HAP-1 (cell line): ENCODE measurements around the gene STON1.

Source experiments
- DNase-seq, 2 experiments: peaks; one replicate each; pipeline ENCODE4 v3.0.0-alpha.2; 2016 to 2020; ENCODE audit warnings: low spot score in 2 of 2
- H3K27me3 ChIP-seq: fragments of 250-450 bp; sonication (Bioruptor Pico); 2 replicates; pipeline ENCODE4 v1.5.1; 2020; ENCODE audit warnings: low read depth, mild to moderate bottlenecking, moderate library complexity
- H3K36me3 ChIP-seq: fragments of 250-450 bp; sonication (Bioruptor Pico); replicated peaks from 2 replicates; pipeline ENCODE4 v1.5.1; 2020; ENCODE audit warnings: mild to moderate bottlenecking
- H3K4me1 ChIP-seq: fragments of 250-450 bp; sonication (Bioruptor Pico); 2 replicates; pipeline ENCODE4 v1.5.1; 2020; ENCODE audit warnings: mild to moderate bottlenecking
- H3K4me3 ChIP-seq: fragments of 250-450 bp; sonication (Bioruptor Pico); 2 replicates; pipeline ENCODE4 v1.5.1; 2020; ENCODE audit warnings: mild to moderate bottlenecking, moderate library complexity
- H3K9me3 ChIP-seq: fragments of 250-450 bp; sonication (Bioruptor Pico); 2 replicates; pipeline ENCODE4 v1.5.1; 2020; ENCODE audit warnings: mild to moderate bottlenecking, moderate library complexity
- in situ Hi-C: fragments of 300-500 bp; cut with MboI; formaldehyde crosslinking; loops from 3 replicates; pipeline ENCODE4 v1.14.3; 2020; ENCODE audit warnings: low sequenced_read_pairs, inconsistent platforms, mixed read lengths

STON1 gene, protein sequence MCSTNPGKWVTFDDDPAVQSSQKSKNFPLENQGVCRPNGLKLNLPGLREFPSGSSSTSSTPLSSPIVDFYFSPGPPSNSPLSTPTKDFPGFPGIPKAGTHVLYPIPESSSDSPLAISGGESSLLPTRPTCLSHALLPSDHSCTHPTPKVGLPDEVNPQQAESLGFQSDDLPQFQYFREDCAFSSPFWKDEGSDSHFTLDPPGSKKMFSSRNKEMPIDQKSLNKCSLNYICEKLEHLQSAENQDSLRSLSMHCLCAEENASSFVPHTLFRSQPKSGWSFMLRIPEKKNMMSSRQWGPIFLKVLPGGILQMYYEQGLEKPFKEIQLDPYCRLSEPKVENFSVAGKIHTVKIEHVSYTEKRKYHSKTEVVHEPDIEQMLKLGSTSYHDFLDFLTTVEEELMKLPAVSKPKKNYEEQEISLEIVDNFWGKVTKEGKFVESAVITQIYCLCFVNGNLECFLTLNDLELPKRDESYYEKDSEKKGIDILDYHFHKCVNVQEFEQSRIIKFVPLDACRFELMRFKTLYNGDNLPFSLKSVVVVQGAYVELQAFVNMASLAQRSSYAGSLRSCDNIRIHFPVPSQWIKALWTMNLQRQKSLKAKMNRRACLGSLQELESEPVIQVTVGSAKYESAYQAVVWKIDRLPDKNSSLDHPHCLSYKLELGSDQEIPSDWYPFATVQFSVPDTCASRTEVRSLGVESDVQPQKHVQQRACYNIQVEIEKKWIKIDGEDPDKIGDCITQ

GRCh38 chr2:48530033-48530811 is at the start of gene STON1:
Gene STON1 (plus strand): TSS chr2:48530154. CDS start chr2:48580634, 50,480 bp downstream.
- in situ Hi-C loops = no loop called here
- peak in 1 of 2 experiments; percentile 72 for DNase-seq

DNA sequence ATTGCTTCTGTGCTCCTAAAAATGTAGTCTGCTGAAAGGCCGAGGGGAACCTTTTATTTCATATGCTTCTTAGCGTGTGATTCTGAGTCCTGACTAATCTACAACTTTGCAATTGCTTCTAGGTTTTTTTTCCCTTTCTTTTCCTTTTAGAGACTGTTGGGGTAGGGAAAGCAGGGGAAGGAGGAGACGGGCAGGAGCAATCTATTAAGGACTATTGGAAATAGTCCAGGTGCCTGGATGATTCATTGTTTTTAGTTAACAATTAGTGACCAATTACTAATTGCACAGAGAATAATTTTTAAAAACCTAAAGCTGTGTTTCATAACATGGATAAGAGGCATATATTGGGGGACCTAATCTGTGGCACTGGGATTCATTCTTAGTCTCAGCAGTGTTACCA is 49.4 kb upstream of the STON1 start:
- H3K27me3 ChIP-seq = no peaks in the 10 kb centered on the region
- peaks cover 12% of the 10 kb centered on the region for H3K4me1 ChIP-seq
- in situ Hi-C loops = no loop called here
- no peak for DNase-seq
- H3K36me3 ChIP-seq = no peaks in the 10 kb centered on the region
- no peak overlapping the region for H3K4me3 ChIP-seq
- H3K9me3 ChIP-seq = no peaks in the 10 kb centered on the region

More at GRCh38 chr2:48530033-48530811, at the start of gene STON1:
- Histone ChIP-seq H3K36me3 (no peaks in the 10 kb centered on the region; the same call in 1 of the 2 replicates), H3K9me3 (no peaks in the 10 kb centered on the region), H3K4me3 (peak within 1 kb of the TSS; percentile 67), H3K4me1 (peaks cover 19% of the 10 kb centered on the region), H3K27me3 (no peaks in the 10 kb centered on the region)

DNA sequence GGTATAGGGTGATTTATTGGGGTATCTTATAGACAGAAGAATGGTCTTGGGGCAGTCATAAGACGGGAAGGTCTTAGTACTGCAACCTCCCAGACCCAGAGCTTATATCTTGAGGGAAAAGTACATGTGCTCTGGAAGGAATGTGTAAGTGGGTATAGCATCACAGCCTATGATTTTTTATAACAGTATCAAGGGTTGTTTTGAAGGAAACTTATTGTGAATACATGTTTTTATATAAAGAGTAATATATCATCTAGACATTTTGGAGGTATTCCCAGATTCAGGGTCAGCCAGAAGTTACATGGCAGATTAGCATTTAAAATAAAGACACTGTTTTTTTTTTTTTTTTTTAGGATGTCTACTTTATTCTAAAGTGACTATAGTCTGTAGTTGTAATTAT is 47.6 kb upstream of the STON1 start:
- DNase-seq = no peak
- H3K36me3 ChIP-seq = no peaks in the 10 kb centered on the region; the same call in 1 of the 2 replicates
- peaks cover 12% of the 10 kb centered on the region for H3K4me1 ChIP-seq
- no peak overlapping the region for H3K4me3 ChIP-seq
- H3K27me3 ChIP-seq = no peaks in the 10 kb centered on the region
- in situ Hi-C loops = no loop called here
- H3K9me3 ChIP-seq = no peaks in the 10 kb centered on the region

DNA sequence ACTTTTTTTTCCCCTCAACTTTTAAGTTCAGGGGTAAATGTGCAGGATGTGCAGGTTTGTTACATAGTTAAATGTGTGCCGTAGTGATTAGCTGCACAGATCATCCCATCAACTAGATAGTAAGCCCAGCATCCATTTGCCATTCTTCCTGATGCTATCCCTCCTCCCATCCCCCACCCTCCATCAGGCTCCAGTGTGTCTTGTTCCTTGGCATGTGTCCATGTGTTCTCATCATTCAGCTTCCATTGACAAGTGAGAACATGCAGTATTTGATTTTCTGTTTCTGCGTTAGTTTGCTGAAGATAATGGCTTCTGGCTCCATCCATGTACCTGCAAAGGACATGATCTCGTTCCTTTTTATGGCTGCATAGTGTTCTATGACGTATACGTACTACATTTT is 47.2 kb upstream of the STON1 start:
- no peaks in the 10 kb centered on the region for H3K9me3 ChIP-seq
- no peak overlapping the region for H3K4me3 ChIP-seq
- no peak for DNase-seq
- in situ Hi-C loops = no loop called here
- no peaks in the 10 kb centered on the region for H3K27me3 ChIP-seq
- H3K4me1 ChIP-seq = peaks cover 12% of the 10 kb centered on the region
- peaks cover 1% of the 10 kb centered on the region; the same call in 1 of the 2 replicates for H3K36me3 ChIP-seq

- no peaks in the 10 kb centered on the region for H3K27me3 ChIP-seq
- DNase-seq = no peak
- in situ Hi-C loops = no loop called here
- H3K4me3 ChIP-seq = no peak overlapping the region
- H3K36me3 ChIP-seq = peaks cover 2% of the 10 kb centered on the region; the same call in 1 of the 2 replicates
- peaks cover 12% of the 10 kb centered on the region for H3K4me1 ChIP-seq
- H3K9me3 ChIP-seq = no peaks in the 10 kb centered on the region
Observed at GRCh38 chr2:48483506-48483905, 46.4 kb upstream of the STON1 start.

DNA sequence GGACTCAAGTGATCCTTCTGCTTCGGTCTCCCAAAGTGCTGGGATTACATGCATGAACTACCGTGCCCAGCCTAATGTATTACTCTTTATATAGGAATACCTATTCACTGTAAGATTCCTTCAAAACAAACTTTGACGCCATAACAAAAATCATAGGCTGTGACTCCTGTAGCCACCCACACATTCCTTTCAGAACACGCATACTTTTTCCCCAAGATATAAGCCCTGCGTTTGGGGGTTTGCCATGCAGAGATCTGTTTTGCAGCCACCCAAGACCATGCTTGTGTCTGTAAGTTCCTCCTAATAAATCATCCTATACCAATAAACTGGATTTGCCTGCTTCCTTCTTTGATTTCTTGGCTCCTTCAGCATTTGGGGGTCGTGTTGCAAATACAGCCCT is 46.0 kb upstream of the STON1 start:
- H3K4me3 ChIP-seq = no peak overlapping the region
- DNase-seq = no peak
- in situ Hi-C loops = no loop called here

DNA sequence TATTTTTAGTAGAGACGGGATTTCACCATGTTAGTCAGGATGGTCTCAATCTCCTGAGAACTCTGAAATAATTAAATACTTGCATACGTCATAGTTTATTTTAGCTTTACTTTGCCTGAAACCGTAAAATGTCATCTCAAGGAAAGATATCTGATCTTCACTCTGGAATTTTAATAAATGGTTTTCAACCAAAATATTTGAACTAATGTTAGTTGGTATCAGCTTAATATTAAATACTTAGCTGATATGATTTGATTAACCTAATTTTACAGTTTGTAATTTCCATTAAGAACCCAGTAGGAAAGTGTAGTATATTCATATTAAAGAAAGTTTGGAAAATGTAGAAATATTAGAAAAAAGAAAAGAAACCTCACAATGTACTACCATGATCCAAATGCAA is 41.4 kb upstream of the STON1 start:
- in situ Hi-C loops = no loop called here
- H3K9me3 ChIP-seq = no peaks in the 10 kb centered on the region
- peaks cover 2% of the 10 kb centered on the region; the same call in 1 of the 2 replicates for H3K36me3 ChIP-seq
- H3K4me3 ChIP-seq = no peak overlapping the region
- H3K4me1 ChIP-seq = no peaks in the 10 kb centered on the region
- no peak for DNase-seq
- H3K27me3 ChIP-seq = no peaks in the 10 kb centered on the region

More for the DNA sequence above, 46.0 kb upstream of the STON1 start:
- no peaks in the 10 kb centered on the region for H3K27me3 ChIP-seq
- H3K36me3 ChIP-seq = peaks cover 2% of the 10 kb centered on the region; the same call in 1 of the 2 replicates
- H3K4me1 ChIP-seq = peaks cover 12% of the 10 kb centered on the region
- H3K9me3 ChIP-seq = no peaks in the 10 kb centered on the region

- in situ Hi-C loops = no loop called here
- Histone ChIP-seq H3K4me3 (no peak overlapping the region), H3K36me3 (peaks cover 3% of the 10 kb centered on the region), H3K9me3 (no peaks in the 10 kb centered on the region), H3K27me3 (no peaks in the 10 kb centered on the region), H3K4me1 (no peaks in the 10 kb centered on the region)
- no peak for DNase-seq
Observed at GRCh38 chr2:48496849-48497248, 33.1 kb upstream of the STON1 start.

DNA sequence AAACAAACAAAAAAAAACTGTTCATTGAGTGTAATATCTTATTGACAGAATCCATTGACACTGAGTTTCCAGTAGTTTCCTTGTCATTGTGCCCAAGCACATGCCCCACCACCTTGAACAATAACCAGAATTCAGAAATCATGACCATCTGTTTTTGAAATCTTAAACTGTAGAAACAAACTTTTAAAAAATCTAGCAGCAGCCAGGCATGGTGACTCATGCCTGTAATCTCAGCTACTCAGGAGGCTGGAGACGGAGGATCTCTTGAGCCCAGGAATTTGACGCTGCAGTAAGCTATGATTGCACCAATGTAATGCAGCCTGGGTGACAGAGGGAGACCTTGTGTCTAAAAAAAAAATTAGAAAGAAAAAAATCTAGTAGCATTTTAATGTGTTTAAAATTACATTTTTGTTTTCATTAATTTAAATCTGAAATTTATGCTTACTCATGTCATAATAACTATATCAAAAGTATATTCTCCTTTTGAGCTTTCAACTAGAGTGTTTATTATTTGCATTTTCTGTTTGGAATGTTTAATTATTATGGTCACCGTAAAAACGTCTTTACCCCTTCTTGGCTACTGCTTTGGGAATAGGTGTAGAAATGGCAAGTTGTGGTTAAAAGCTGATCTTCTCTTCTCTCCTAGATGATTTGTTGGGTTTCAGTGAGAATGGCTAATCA is 25.2 kb upstream of the STON1 start:
- Histone ChIP-seq H3K9me3 (no peaks in the 10 kb centered on the region), H3K36me3 (peaks cover 3% of the 10 kb centered on the region; the same call in 1 of the 2 replicates), H3K4me1 (peaks cover 13% of the 10 kb centered on the region), H3K27me3 (no peaks in the 10 kb centered on the region), H3K4me3 (no peak overlapping the region)
- DNase-seq = no peak
- in situ Hi-C loops = no loop called here

DNA sequence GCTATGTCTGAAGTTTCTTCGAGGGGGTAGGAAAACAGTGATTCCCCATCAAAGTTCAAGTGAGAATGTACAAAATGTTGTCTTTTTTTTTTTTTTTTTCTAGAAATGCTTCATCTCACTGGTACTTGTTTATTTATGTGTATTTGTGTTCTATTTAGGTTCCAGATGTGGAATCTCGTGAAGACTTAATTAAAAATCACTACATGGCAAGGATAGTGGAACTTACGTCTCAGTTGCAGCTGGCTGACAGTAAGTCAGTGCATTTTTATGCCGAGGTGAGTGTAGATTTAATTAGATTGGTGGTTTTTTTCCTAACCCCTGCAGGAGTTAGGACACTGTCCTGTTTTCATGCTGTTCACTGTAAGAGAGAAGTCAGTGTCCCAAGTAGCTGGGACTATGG is 22.8 kb upstream of the STON1 start:
- Histone ChIP-seq H3K4me3 (no peak overlapping the region), H3K36me3 (peaks cover 3% of the 10 kb centered on the region), H3K27me3 (no peaks in the 10 kb centered on the region), H3K9me3 (no peaks in the 10 kb centered on the region), H3K4me1 (peaks cover 13% of the 10 kb centered on the region)
- no peak for DNase-seq
- in situ Hi-C loops = no loop called here

DNA sequence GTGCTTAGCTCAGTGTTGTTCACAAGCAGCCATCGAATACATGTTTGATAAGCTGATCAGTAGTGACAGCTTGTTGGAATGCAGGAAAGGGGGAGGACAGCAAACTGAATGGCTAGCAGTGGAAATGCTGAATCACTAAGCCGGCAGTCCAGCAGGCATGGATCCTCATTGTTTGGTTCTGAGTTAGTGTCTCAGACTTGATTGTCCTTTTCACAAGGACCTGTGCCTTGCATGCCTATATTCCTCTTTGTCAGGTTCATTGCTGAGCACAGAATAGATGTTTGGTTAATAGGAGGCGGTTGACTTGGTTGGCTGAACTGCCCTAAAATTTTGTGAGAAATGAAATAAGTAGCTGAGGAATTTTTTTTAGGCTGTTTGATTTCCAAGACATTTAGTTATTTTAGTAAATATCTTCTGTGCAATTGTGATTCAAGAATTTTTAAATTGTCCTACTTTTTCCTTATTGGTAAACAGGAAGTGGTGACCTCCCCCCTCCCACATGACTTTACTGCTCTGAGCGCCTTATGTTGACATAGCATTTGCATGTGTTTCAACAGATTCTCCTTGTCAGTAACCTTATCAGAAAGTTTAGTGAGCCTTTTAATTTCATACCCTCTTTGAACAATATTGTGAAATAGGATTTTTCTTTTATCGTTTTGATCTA is 21.4 kb upstream of the STON1 start:
- peak; percentile 69 to 87 for DNase-seq
- Histone ChIP-seq H3K36me3 (peaks cover 7% of the 10 kb centered on the region), H3K4me3 (no peak overlapping the region), H3K4me1 (peaks cover 13% of the 10 kb centered on the region), H3K27me3 (no peaks in the 10 kb centered on the region), H3K9me3 (no peaks in the 10 kb centered on the region)
- in situ Hi-C loops = no loop called here

GRCh38 chr2:48510329-48510728 is 19.6 kb upstream of the STON1 start:
- in situ Hi-C loops = no loop called here
- H3K4me1 ChIP-seq = peaks cover 13% of the 10 kb centered on the region
- H3K9me3 ChIP-seq = no peaks in the 10 kb centered on the region
- H3K27me3 ChIP-seq = no peaks in the 10 kb centered on the region
- no peak overlapping the region for H3K4me3 ChIP-seq
- no peak for DNase-seq
- H3K36me3 ChIP-seq = peaks cover 4% of the 10 kb centered on the region
